Endometrial microvascular endothelial cells (primary cell): ENCODE measurements around the gene TPD52L1. TPM values are rescaled to one million over a fixed set of nuclear protein-coding genes. Genes with fewer than 3 reads are reported as not detected.

Experiments used
- in situ Hi-C: cut with HindIII; loops from 2 replicates; pipeline ENCODE4 v1.10.0; 2017; ENCODE audit warnings: low sequenced_read_pairs, low pct_unique_long_range_greater_than_20kb; ENCODE audit errors: inconsistent ontology term
- total RNA-seq: library from RNA; depleted of rRNA; stranded (reverse); fragments of >200 nt; gene quantifications from one replicate; pipeline ENCODE4 v1.2.3, GENCODE V29; 2015; ENCODE audit errors: inconsistent ontology term

Gene TPD52L1
- total RNA-seq, 1 donor from 2014 or later = 2.0 TPM

GRCh38 chr6:125310994-125311649, 157.5 kb downstream of the TPD52L1 start:
- in situ Hi-C loops = loop anchor here (5.0 kb wide), 1 partner anchor 441 kb away; no protein-coding TSS in a partner anchor

GRCh38 chr6:125312478-125312877, 158.9 kb downstream of the TPD52L1 start:
- in situ Hi-C loops = loop anchor here (5.0 kb wide), 1 partner anchor 440 kb away; no protein-coding TSS in a partner anchor

GRCh38 chr6:125312950-125313349, 159.4 kb downstream of the TPD52L1 start:
- in situ Hi-C loops = loop anchor here (5.0 kb wide), 1 partner anchor 439 kb away; no protein-coding TSS in a partner anchor

Other genes with a start within 250 kb of the TPD52L1 start
- 7.2 TPM for gene RNF217, start 191.3 kb upstream of the TPD52L1 start, total RNA-seq
- 21.3 TPM for gene HDDC2, start 148.2 kb downstream of the TPD52L1 start, total RNA-seq